Thyroid gland (tissue), 4 donors: ENCODE data around the gene ZNF133. TPM values are rescaled to one million over a fixed set of nuclear protein-coding genes. Genes with fewer than 3 reads are reported as not detected.

Experiments
- DNase-seq, 2 donors: peaks; one replicate each; pipeline ENCODE4 v3.0.0-alpha.2; 2019
- H3K27ac ChIP-seq, 3 donors: fragments of 200-600 bp; sonication (generic); 1 replicate in 2 of 3; 2 replicates in 1 of 3; pipeline ENCODE4 v1.5.1; 2016 to 2019; ENCODE audit warnings: mild to moderate bottlenecking in 1 of 3, moderate library complexity in 1 of 3
- H3K27me3 ChIP-seq: fragments of 200-600 bp; sonication (generic); one replicate; pipeline ENCODE4 v1.5.1; 2019
- H3K36me3 ChIP-seq, 2 donors: fragments of 200-600 bp; sonication (generic); one replicate each; pipeline ENCODE4 v1.5.1; 2016 to 2019
- H3K4me1 ChIP-seq, 2 donors: fragments of 200-600 bp; sonication (generic); one replicate each; pipeline ENCODE4 v1.5.1; 2017 to 2019
- H3K4me3 ChIP-seq, 3 donors: fragments of 200-600 bp; sonication (generic); replicated peaks in 1 of 3; 1 replicate in 2 of 3; 2 replicates in 1 of 3; pipeline ENCODE4 v1.5.1; 2016; ENCODE audit warnings: mild to moderate bottlenecking in 1 of 3
- H3K9me3 ChIP-seq: fragments of 200-600 bp; sonication (generic); one replicate; pipeline ENCODE4 v1.5.1; 2017
- POLR2A ChIP-seq, 2 donors: fragments of 450-650 bp; IDR thresholded peaks; one replicate each; pipeline ENCODE4 v1.6.1; 2017; ENCODE audit warnings: antibody characterized with exemption in 2 of 2, mild to moderate bottlenecking in 2 of 2, moderate library complexity in 1 of 2
- WGBS, 2 donors: methylation state at CpG; one replicate each; pipeline ENCODE4 v1.1.5; 2017; 5-methylcytosine and 5-hydroxymethylcytosine counted together
- intact Hi-C: fragments of 100-400 bp; cut with DNase I; formaldehyde crosslinking; loops from one replicate; pipeline ENCODE4 v1.15.1; 2023
- total RNA-seq, 4 donors: library from RNA; depleted of rRNA; stranded (reverse); fragments of >200 nt; gene quantifications; one replicate each; pipeline ENCODE4 v1.2.3, GENCODE V29; 2016
- TF ChIP-seq, protein P1 (sequence below), 6 experiments: fragments of 200-600 bp in 3 of 6; fragments of 450-650 bp in 3 of 6; sonication (generic) in 3 of 6; IDR thresholded peaks; one replicate each; pipeline ENCODE4 v1.5.1; 2016 to 2019; ENCODE audit warnings: antibody characterized with exemption in 6 of 6, mild to moderate bottlenecking in 2 of 6, inconsistent platforms in 1 of 6, moderate library complexity in 1 of 6

The ZNF133 gene
- total RNA-seq, 4 donors from 2014 or later = 14.8 to 17.3 (median 15.9) TPM

- 94% methylated on average over 9 of the region's 9 CpGs for WGBS, 2 donors
- TF ChIP-seq, protein P1, sequence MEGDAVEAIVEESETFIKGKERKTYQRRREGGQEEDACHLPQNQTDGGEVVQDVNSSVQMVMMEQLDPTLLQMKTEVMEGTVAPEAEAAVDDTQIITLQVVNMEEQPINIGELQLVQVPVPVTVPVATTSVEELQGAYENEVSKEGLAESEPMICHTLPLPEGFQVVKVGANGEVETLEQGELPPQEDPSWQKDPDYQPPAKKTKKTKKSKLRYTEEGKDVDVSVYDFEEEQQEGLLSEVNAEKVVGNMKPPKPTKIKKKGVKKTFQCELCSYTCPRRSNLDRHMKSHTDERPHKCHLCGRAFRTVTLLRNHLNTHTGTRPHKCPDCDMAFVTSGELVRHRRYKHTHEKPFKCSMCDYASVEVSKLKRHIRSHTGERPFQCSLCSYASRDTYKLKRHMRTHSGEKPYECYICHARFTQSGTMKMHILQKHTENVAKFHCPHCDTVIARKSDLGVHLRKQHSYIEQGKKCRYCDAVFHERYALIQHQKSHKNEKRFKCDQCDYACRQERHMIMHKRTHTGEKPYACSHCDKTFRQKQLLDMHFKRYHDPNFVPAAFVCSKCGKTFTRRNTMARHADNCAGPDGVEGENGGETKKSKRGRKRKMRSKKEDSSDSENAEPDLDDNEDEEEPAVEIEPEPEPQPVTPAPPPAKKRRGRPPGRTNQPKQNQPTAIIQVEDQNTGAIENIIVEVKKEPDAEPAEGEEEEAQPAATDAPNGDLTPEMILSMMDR (IDR thresholded peaks at IDR 0.05) = no peak
- TF ChIP-seq POLR2A (IDR thresholded peaks at IDR 0.05) = no peak
- Histone ChIP-seq H3K4me1 (no peaks in the 10 kb centered on the region), H3K9me3 (no peaks in the 10 kb centered on the region), H3K36me3 (peaks cover 27 to 32% of the 10 kb centered on the region in 2 donors), H3K27me3 (no peaks in the 10 kb centered on the region), H3K4me3 (no peak overlapping the region), H3K27ac (no peak overlapping the region)
- intact Hi-C loops = no loop called here
- no peak for DNase-seq
Measured at GRCh38 chr20:18312723-18313122, 24.4 kb downstream of the ZNF133 start.

DNA sequence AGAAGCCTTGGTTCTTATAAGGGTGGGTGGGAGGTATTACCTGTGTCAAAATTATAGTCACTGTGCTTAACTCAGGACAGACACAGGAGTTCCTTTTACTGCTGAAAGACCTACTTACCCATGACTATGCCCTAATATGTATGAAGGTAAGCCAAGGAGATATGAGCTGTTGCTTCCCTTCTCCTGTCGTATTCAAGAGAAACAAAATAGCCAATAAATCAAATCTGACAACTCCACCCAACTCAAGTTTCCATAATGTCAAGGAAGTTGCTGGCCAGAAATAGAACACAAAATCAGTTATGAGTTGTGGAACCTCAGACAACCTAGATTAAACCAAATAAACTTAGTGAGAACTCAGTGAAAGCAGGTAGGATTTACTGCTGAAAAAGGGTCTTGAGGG is 25.1 kb downstream of the ZNF133 start:
- TF ChIP-seq POLR2A (IDR thresholded peaks at IDR 0.05) = no peak
- TF ChIP-seq, protein P1 (IDR thresholded peaks at IDR 0.05) = no peak
- WGBS, 2 donors = 74 to 82% methylated on average over 1 of the region's 1 CpG
- Histone ChIP-seq H3K27me3 (no peaks in the 10 kb centered on the region), H3K27ac (no peak overlapping the region), H3K9me3 (no peaks in the 10 kb centered on the region), H3K4me1 (no peaks in the 10 kb centered on the region), H3K4me3 (no peak overlapping the region), H3K36me3 (peaks cover 27 to 32% of the 10 kb centered on the region in 2 donors)
- no peak for DNase-seq
- intact Hi-C loops = no loop called here

DNA sequence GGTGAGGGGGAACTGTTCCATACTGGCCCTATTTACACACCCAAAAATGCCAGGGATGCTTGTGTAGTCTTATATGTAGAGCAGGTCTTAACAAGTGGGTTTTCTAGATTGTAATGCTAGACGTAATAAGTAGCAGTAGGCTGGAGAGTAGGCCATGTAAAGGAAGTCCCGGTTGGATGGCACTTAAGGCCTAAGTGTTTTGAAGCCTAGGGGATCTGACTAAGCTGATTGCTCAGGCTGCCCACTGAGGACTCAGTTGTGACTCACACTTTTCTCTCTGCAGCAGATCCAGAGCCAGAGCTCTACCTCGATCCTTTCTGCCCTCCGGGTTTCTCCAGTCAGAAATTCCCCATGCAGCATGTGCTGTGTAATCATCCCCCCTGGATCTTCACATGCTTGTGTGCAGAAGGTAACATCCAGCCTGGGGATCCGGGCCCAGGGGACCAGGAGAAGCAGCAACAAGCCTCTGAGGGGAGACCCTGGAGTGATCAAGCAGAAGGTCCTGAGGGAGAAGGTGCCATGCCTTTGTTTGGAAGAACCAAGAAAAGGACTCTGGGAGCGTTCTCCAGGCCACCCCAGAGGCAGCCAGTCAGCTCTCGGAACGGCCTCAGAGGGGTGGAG is 26.6 kb downstream of the ZNF133 start:
- no peaks in the 10 kb centered on the region for H3K27me3 ChIP-seq
- no peaks in the 10 kb centered on the region for H3K9me3 ChIP-seq
- H3K36me3 ChIP-seq = peaks cover 23 to 30% of the 10 kb centered on the region in 2 donors
- TF ChIP-seq POLR2A (IDR thresholded peaks at IDR 0.05) = no peak
- TF ChIP-seq, protein P1 (IDR thresholded peaks at IDR 0.05) = no peak
- intact Hi-C loops = no loop called here
- DNase-seq = no peak
- H3K4me3 ChIP-seq = no peak overlapping the region
- no peaks in the 10 kb centered on the region for H3K4me1 ChIP-seq
- no peak overlapping the region for H3K27ac ChIP-seq
- WGBS, 2 donors = 84 to 88% methylated on average over 8 of the region's 8 CpGs

- Histone ChIP-seq H3K9me3 (no peaks in the 10 kb centered on the region), H3K4me1 (no peaks in the 10 kb centered on the region), H3K27ac (no peak overlapping the region), H3K27me3 (no peaks in the 10 kb centered on the region), H3K36me3 (peaks cover 23 to 24% of the 10 kb centered on the region in 2 donors), H3K4me3 (no peak overlapping the region)
- DNase-seq = no peak
- 96% methylated on average over 15 of the region's 15 CpGs for WGBS, 2 donors
- intact Hi-C loops = no loop called here
- TF ChIP-seq, protein P1 (IDR thresholded peaks at IDR 0.05) = no peak
- no peak for TF ChIP-seq POLR2A (IDR thresholded peaks at IDR 0.05)
Measured at GRCh38 chr20:18316166-18316565, 27.8 kb downstream of the ZNF133 start.

DNA sequence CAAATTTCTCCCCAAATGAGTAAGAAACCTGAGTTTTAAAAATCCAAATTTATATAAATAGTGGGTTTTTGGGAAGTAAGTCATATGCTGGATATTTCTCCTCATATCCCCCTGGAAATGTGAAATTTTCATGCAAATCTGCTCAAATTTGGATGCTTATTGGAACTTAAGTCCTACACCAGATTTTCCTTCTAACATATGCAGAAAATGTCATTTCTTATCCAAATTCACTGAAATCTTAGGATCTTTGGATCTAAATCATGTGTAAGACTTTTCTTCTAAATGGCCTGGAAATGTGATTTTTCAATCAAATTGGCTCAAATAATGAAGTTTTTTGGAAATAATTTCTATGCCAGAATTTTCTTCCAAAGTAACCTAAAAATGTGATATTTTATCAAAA is 33.0 kb downstream of the ZNF133 start:
- no peaks in the 10 kb centered on the region for H3K9me3 ChIP-seq
- H3K27ac ChIP-seq = no peak overlapping the region
- H3K36me3 ChIP-seq = peaks cover 9 to 11% of the 10 kb centered on the region in 2 donors
- intact Hi-C loops = no loop called here
- no peaks in the 10 kb centered on the region for H3K4me1 ChIP-seq
- DNase-seq = no peak
- no peaks in the 10 kb centered on the region for H3K27me3 ChIP-seq
- H3K4me3 ChIP-seq = no peak overlapping the region
- TF ChIP-seq, protein P1 (IDR thresholded peaks at IDR 0.05) = no peak
- TF ChIP-seq POLR2A (IDR thresholded peaks at IDR 0.05) = no peak
